Left ventricle myocardium inferior (tissue), 1 donor: ENCODE results near the gene OLIG1. TPM values are rescaled to one million over a fixed set of nuclear protein-coding genes. Genes with fewer than 3 reads are reported as not detected.
A peak's percentile ranks its signal among the peaks of the same experiment; 100 is the strongest.

ENCODE experiments used
- DNase-seq: peaks from one replicate; pipeline ENCODE4 v3.0.0-alpha.2; 2020
- H3K27ac ChIP-seq: fragments of 200-600 bp; replicated peaks from 2 replicates; pipeline ENCODE4 v1.8.0; 2021
- H3K27me3 ChIP-seq: fragments of 200-600 bp; 2 replicates; pipeline ENCODE4 v1.8.0; 2021; ENCODE audit warnings: low read depth
- H3K36me3 ChIP-seq: fragments of 200-600 bp; 2 replicates; pipeline ENCODE4 v1.8.0; 2021
- H3K4me1 ChIP-seq: fragments of 200-600 bp; 2 replicates; pipeline ENCODE4 v1.8.0; 2021
- H3K4me3 ChIP-seq: fragments of 200-600 bp; 2 replicates; pipeline ENCODE4 v1.8.0; 2021; ENCODE audit warnings: mild to moderate bottlenecking, moderate library complexity
- H3K9me3 ChIP-seq: fragments of 200-600 bp; replicated peaks from 2 replicates; pipeline ENCODE4 v1.8.0; 2021
- intact Hi-C: fragments of 100-400 bp; cut with micrococcal nuclease; formaldehyde crosslinking; loops from one replicate; pipeline ENCODE4 v1.11.0; 2022
- total RNA-seq: library from RNA; stranded (reverse); fragmentation: NEBNext Ultra II Directional; extraction: Animal tissue kit (Norgen Biotek cat#: 25700); gene quantifications from one replicate; pipeline ENCODE4 v1.2.1, GENCODE V29; 2021
- TF ChIP-seq, protein P1 (sequence below): fragments of 200-600 bp; IDR thresholded peaks from 2 replicates; pipeline ENCODE4 v1.8.0; 2021; ENCODE audit warnings: antibody characterized with exemption, mild to moderate bottlenecking, borderline replicate concordance
- donor health status: DM: no; HTN: yes; CAD: no; lungs with severe emphysema.

OLIG1 gene
- total RNA-seq, 1 donor from 2014 or later = 0.22 TPM

DNA sequence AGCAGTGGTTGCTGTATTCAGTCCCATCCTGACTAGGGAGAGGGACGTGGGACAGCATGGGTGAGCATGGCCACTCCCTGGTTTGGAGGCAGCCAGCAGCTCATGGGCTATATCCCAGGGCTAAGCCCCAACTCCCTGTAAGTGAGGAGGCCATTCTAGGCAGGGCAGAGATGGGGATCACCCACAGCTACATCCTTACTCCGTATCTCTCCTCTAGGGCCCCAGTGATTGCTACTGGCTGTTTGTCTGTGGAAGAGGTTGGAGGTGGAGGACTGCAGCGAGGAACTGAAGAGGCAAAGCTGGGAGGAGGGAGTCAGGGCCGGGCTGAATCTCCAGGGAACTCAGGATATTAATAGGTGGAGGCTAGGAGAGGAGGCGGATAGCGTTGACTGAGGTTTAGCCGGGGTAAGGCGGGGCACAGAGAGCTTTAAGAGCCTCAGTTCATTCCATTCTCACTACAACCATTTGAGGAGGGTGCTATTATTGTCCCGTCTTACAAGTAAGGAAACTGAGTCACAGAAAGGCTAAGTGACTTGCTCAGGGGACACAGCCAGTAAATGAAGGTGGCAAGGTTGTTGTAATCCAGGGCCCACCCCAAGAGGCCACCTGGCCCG, 37.4 kb upstream of the OLIG1 start:
- Histone ChIP-seq H3K9me3 (no peaks in the 10 kb centered on the region), H3K36me3 (no peaks in the 10 kb centered on the region), H3K4me1 (peaks cover 29% of the 10 kb centered on the region), H3K27ac (no peak overlapping the region), H3K4me3 (no peak overlapping the region), H3K27me3 (peaks cover 100% of the 10 kb centered on the region)
- intact Hi-C loops = no loop called here
- DNase-seq = no peak
- TF ChIP-seq, protein P1, sequence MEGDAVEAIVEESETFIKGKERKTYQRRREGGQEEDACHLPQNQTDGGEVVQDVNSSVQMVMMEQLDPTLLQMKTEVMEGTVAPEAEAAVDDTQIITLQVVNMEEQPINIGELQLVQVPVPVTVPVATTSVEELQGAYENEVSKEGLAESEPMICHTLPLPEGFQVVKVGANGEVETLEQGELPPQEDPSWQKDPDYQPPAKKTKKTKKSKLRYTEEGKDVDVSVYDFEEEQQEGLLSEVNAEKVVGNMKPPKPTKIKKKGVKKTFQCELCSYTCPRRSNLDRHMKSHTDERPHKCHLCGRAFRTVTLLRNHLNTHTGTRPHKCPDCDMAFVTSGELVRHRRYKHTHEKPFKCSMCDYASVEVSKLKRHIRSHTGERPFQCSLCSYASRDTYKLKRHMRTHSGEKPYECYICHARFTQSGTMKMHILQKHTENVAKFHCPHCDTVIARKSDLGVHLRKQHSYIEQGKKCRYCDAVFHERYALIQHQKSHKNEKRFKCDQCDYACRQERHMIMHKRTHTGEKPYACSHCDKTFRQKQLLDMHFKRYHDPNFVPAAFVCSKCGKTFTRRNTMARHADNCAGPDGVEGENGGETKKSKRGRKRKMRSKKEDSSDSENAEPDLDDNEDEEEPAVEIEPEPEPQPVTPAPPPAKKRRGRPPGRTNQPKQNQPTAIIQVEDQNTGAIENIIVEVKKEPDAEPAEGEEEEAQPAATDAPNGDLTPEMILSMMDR = no peak

DNA sequence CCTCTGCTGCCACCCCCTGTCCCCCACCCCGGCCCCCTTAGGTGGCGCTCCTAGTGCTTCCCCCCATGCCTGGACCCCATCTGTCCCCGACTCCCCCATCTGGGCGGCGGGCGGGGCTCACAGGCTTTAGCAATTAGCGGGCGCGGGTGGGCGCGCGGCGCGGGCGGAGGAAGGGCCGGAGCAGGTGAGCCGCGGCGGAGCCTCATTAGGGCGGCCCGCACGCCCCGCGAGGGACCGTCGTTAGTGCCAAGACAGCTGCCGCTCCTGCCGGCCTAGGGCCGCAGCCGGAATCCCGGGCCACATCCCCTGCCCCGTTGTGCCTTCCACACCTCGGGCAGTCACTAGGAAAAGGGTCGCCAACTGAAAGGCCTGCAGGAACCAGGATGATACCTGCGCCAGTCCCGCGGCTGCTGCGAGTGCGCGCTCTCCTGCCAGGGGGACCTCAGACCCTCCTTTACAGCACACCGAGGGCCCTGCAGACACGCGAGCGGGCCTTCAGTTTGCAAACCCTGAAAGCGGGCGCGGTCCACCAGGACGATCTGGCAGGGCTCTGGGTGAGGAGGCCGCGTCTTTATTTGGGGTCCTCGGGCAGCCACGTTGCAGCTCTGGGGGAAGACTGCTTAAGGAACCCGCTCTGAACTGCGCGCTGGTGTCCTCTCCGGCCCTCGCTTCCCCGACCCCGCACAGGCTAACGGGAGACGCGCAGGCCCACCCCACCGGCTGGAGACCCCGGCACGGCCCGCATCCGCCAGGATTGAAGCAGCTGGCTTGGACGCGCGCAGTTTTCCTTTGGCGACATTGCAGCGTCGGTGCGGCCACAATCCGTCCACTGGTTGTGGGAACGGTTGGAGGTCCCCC, 36.6 kb upstream of the OLIG1 start:
- Histone ChIP-seq H3K4me3 (no peak overlapping the region), H3K36me3 (no peaks in the 10 kb centered on the region), H3K27ac (no peak overlapping the region), H3K4me1 (peaks cover 22% of the 10 kb centered on the region), H3K9me3 (no peaks in the 10 kb centered on the region), H3K27me3 (peaks cover 98% of the 10 kb centered on the region)
- intact Hi-C loops = no loop called here
- TF ChIP-seq, protein P1 = no peak
- DNase-seq = no peak

DNA sequence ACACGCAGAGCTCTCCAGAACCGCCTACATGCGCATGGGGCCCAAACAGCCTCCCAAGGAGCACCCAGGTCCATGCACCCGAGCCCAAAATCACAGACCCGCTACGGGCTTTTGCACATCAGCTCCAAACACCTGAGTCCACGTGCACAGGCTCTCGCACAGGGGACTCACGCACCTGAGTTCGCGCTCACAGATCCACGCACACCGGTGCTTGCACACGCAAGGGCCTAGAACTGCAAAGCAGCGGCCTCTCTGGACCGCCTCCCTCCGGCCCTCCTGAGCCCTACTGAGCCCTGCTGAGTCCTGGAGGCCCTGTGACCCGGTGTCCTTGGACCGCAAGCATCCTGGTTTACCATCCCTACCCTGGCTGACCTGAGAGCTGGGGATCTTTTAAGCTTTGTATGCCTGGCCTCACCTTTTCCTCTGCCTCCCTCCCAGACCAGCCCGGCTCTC, 36.0 kb upstream of the OLIG1 start:
- intact Hi-C loops = no loop called here
- Histone ChIP-seq H3K9me3 (no peaks in the 10 kb centered on the region), H3K4me3 (no peak overlapping the region), H3K27ac (no peak overlapping the region), H3K4me1 (peaks cover 16% of the 10 kb centered on the region), H3K27me3 (peaks cover 98% of the 10 kb centered on the region), H3K36me3 (no peaks in the 10 kb centered on the region)
- DNase-seq = no peak
- TF ChIP-seq, protein P1 = no peak

DNA sequence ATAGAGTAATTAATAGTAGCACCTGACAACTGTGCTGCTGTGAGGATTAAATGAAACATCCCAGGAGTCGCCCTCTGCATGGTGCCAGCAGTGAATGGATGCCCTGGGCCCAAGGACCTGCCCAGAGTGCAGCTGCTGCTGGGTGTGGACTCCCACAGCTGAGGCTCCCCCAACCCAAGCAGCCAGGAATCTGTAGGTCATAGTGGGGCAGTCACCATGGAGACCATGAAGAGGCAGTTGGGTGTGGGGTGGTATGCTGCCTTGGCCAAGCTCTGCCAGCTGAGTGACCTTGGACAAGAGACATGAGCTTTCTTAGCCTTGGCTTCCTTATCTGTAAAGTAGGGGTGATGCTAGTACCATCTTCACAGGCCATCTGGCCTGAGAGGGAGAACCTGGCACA, 34.8 kb upstream of the OLIG1 start:
- no peak for DNase-seq
- Histone ChIP-seq H3K4me1 (peaks cover 8% of the 10 kb centered on the region), H3K27me3 (peaks cover 98% of the 10 kb centered on the region), H3K4me3 (no peak overlapping the region), H3K36me3 (no peaks in the 10 kb centered on the region), H3K27ac (no peak overlapping the region), H3K9me3 (no peaks in the 10 kb centered on the region)
- TF ChIP-seq, protein P1 = no peak
- intact Hi-C loops = no loop called here

DNA sequence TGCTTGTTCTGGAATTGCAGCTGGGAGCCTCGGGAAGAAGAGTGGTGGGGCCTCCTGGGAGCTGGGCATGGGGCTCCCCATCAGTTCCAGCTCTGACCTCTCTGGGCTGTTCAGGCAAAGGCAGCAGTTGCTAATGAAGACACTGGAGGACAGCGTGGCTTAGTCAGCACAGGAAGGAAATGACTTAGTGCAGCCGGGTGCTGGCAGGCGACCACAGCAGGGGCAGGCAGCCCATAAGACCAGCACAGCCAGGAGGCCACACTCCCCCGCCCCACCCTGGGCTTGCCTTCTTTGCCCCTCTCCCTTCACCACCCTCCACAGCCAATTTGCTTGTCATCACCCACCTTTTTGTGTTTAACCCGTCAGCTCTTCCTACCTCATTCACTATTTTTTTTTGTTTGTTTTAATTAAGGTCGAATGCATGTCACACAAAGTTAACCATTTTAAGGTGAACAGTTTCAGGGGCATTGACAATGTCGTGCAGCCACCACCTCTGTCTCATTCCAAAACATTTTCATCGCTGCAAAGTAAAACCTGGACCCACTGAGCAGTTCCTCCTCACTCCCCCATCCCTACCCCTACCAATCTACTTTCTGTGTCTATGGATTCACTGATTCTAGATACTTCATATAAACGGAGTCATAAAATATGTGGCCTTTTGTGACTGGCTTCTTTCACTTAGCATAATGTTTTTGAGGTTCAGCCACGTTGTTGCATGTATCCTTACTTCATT, 33.3 kb upstream of the OLIG1 start:
- intact Hi-C loops = no loop called here

More for the DNA sequence above, 33.3 kb upstream of the OLIG1 start:
- Histone ChIP-seq H3K4me1 (peaks cover 8% of the 10 kb centered on the region), H3K27me3 (peaks cover 98% of the 10 kb centered on the region), H3K9me3 (no peaks in the 10 kb centered on the region), H3K27ac (no peak overlapping the region), H3K36me3 (no peaks in the 10 kb centered on the region), H3K4me3 (no peak overlapping the region)
- DNase-seq = peak; percentile 41
- TF ChIP-seq, protein P1 = no peak
